SK-N-MC (cell line): ENCODE results near the gene FBXL22.

ENCODE experiments used
- EZH2 ChIP-seq: fragments of 200-600 bp; sonication (generic); IDR thresholded peaks from one replicate; pipeline ENCODE4 v1.6.1; 2017; ENCODE audit warnings: antibody characterized with exemption
- FOXP2 ChIP-seq: optimal IDR thresholded peaks from 2 replicates; pipeline ENCODE3; 2011; ENCODE audit warnings: mild to moderate bottlenecking, moderate library complexity; ENCODE audit not compliant: insufficient read depth; ENCODE audit errors: extremely low read length, control extremely low read depth
- POLR2AphosphoS5 ChIP-seq: IDR thresholded peaks from 2 replicates; pipeline ENCODE4 v1.6.1; 2012; ENCODE audit warnings: mild to moderate bottlenecking, low read depth, low read length, borderline replicate concordance

GRCh38 chr15:63640146-63640545, 43.0 kb downstream of the FBXL22 start:
- TF ChIP-seq EZH2, result no peak
- no peak for TF ChIP-seq POLR2AphosphoS5
- no peak for TF ChIP-seq FOXP2
